Dedifferentiated amniotic fluid mesenchymal stem cell (primary cell): Measurements from ENCODE around the gene PSMD12.

Experiments used
- DNase-seq: peaks from one replicate; pipeline ENCODE4 v3.0.0-alpha.2; 2016; ENCODE audit errors: extremely low spot score

The PSMD12 gene

DNA sequence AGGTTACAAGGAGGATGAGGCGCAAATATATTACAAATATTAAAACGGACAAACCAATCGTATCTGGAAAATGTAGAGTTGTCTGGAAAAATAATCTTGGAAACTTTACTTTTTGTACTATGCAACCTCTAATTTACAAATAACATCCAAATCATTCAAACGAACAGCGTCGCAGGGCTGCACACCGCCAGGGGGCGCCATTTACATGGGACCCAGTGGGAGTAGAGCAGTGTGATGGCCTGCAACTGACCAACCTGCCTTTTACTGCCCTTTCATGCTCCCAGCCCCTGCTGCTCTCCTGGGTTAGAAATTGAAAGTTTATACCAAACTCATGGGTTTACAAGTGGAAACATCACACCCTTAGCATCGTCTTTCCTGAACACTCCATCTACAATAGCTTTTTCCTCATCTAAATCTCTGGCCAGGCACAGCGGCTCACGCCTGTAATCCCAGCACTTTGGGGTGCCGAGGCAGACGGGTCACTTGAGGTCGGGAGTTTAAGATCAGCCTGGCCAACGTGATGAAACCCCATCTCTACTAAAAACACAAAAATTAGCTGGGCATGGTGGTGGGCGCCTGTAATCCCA, 20.7 kb upstream of the PSMD12 start:
- DNase-seq: no peak

DNA sequence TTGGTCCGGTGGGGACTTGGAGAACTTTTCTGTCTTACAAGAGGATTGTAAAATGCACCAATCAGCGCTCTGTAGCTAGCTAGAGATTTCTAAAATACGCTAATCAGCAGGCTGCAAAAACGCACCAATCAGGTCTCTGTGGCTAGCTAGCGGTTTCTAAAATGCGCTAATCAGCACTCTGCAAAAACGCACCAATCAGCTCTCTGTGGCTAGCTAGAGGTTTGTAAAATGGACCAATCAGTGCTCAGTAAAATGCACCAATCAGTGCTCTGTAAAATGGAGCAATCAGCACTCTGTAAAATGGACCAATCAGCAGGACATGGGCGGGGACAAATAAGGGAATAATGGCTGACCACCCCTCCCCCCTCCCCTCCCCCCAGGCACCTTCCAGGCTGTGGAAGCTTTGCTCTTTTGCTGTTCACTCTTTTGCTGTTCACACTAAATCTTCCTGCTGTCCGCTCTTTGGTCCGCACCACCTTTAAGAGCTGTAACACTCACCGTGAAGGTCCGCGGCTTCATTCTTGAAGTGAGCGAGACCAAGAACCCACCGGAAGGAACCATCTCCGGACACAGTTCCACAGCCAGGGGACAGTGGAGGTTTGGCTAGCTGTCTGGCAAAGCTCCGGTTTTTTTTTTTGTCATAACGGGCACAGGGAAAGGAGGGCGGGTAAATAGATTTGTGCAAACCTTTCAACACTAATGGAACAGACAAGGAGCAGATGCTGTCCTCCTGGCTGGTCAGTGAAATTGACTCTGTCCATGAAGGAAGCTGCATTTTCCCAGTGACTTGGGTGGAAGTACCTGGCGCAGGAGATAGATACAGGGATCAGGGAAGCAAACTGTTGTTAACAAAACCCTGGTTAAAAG, 19.0 kb upstream of the PSMD12 start:
- no peak for DNase-seq

DNA sequence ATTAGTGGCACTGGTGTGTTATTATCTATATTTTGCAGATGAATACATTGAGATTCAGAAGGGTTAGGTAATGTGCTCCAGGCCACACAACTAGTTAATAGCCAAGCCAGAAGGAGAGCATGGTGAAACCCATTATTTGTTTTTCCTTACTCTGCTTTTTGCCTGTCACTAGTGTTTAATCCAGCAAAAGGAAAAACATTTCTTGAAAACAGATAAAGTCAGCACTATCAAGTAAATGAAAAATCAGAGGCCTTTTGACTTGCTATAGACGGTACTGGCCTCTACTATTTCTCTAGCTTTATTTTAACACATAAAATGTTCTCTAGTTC, 15.5 kb upstream of the PSMD12 start:
- no peak for DNase-seq

DNA sequence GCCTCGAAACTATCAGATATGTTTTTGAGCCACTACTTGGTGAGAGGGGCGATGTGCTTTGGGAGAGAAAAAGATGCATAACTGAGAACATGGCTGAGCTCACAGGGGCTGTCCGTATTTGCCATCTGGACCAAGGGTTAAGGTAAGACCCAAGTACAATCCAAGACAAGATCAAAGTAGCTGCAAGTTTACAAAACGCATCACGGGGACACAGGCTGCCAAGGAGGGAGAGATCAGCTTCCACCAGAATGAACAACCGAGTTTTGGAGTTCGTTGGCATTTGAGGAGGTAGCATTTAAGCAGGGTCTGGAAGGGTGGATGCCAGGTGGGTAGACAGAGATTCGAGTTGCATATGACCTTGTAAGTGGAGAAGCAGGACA, 12.9 kb upstream of the PSMD12 start:
- no peak for DNase-seq

DNA sequence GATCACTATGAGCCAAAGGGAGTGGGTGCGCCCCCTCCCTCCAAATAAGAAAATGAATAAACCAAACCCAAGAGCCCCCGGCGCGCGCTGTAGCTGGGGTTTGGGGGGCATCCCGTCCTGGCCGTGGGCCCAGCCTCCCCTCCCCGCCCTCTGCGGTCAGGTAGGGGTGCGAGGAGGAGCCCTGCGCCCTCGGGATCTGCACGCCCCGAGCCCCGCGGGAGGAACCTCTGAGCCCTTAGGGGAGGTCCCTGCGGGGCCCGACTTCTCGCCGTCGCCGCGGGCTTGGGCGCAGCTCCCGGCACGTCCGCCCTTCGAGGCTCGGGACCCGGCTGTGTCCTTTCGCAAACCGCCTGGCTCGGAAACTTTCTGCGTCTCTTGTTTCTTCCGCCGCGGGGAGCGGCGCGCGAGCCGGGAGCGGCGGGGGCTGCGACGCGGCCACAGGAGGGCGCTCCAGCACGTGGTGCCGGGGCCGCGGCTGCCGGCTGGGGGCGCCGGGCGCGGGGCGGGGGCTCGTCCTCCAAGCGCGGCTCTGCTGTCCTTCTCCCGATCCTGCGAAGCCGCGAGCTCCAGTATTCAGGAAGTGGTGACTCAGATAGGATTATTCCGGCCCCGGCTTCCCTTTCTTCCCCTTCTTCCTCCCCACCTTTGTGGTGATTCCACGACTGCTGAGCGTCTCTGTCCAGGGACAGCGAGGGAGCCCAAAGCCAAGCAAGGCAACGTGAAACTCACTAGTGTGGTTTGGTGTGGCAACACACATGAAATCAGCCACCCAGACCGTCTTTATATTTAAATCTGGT, 12.3 kb upstream of the PSMD12 start:
- peak; percentile 68 for DNase-seq

DNA sequence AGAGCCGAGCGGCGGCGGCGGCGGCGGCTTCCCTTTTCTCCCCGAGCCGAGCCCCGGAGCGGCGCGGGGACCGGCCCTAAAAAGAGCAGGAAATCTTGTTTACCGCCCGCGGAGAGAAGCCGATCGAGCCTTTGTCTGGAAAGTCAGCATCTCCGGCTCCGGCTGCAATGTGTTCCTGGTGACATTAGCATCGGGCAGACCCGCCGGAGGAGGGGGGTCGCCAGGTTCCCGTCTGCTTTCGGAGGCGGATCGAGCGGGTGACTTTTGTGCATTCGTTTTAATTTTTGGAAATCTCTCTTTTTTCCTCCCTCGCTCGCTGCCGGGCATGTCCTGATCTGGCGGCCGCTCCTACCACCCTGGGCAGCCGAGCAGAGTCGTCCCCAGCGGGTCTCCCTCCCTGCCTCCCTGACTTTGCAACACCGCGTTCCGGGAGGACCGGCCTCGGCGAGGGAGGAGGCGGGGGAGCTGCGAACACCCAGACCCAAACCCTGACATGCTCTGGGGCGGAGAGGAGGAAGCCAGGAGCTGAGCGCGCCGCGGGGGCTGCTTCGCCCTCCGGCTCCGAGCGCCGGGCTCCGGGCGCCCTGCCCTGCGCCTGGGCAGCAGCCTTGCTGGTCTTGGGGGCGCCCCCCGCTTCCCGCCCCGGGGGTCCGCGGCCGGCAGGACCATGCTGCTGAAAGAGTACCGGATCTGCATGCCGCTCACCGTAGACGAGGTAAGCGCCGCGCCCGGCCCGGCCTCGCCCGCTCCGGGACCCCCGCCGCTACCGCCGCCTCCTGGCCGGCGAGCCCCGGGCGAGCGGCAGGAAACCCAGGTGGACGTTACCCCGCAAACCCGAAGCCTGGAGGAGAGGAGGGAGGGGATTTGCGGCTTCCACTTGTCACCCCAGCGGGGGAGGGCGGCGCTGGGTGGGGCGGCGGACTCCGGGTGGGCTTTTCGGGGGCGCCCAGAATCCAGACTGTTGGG, 11.4 kb upstream of the PSMD12 start:
- peak; percentile 20 for DNase-seq

DNA sequence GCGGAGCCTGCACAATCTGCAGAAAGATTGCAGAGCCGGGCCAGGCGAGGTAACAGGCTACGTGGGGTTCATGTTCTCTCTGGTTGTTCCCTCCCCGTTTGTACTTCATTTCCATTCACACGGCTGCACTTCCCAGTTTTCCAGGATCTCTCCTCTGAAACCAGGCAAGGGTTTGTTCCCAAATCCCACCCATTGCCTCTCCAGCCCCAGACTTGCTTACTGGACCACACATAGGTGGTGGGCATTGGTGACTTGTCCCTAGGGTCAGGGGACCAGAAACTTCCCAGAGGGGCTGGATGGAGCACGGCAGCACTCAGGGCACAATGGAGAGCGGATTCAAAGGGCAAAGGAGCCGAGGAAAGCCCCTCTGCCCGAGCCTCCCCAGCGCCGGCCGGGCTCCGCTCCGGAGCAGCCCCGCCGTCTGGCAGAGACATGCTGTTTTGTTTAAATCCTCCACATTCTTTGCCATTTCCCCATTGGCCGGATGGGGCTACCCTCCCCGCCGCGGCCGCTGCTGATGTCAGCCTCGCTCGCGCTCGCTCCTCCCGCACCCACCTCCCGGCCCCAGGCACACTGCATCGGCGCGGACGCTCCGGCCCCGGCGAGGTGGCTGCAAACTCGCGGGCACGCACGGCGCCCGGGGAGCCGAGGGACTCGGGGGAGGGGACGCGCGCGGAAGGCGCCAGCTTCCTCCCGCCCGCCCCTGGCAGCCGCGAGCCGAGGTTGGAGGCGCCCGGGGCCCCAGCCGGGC, 10.5 kb upstream of the PSMD12 start, which contains the start of gene PITPNC1:
TSS of gene PITPNC1 (plus strand) at position 545 of the 751 bp plus-strand sequence.
- peak; percentile 88 for DNase-seq

DNA sequence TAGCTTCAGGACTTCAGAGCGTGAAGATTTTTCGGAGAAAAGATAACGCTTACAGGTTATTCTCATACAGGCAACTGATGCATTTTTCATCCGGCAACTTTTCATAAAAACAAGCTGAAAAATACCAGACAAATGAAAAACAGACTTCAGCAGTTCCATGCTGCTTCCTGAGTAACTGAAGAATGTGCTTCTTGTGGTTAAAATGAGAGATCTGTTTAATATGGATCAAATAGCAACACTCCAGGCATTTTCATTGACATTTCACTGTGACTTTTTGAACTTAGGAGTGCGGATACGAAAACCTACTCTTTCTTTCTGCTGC, 10.0 kb upstream of the PSMD12 start:
- peak; percentile 65 for DNase-seq

DNA sequence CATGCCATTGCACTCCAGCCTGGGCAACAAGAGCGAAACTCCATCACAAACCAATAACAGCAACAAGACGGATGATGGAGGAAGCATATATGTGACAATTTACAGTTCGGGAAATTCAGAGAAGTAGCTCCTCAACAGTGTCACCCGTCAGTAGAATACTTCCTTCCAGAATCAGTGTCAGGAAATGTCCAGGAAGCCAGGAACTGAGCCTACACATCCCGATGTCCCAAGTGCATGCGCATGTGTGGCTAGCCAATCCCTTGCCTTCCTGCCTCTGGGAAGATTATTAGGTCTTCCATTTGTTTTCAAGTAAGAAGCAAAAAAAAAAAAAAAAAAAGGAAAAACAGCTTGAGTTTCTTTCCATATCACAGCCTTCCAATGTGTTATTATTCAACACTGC, 9.3 kb upstream of the PSMD12 start:
- DNase-seq: no peak

DNA sequence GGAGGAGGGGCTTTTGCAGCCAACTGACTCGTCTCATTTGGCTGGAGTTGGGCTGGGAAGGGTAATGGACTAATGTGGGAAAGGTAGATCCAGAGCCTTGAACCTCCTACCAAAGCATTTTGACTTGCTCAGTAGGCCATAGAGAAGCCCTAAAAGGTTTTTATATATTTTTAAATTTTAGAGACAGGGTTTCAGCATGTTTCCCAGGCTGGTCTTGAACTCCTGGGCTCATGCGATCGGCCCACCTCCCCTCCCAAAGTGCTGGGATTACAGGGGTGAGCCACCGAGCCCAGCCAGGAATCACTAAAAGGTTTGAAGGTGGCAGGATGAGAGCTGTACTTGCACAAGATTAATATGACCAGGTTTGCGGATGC, 8.7 kb upstream of the PSMD12 start:
- no peak for DNase-seq

DNA sequence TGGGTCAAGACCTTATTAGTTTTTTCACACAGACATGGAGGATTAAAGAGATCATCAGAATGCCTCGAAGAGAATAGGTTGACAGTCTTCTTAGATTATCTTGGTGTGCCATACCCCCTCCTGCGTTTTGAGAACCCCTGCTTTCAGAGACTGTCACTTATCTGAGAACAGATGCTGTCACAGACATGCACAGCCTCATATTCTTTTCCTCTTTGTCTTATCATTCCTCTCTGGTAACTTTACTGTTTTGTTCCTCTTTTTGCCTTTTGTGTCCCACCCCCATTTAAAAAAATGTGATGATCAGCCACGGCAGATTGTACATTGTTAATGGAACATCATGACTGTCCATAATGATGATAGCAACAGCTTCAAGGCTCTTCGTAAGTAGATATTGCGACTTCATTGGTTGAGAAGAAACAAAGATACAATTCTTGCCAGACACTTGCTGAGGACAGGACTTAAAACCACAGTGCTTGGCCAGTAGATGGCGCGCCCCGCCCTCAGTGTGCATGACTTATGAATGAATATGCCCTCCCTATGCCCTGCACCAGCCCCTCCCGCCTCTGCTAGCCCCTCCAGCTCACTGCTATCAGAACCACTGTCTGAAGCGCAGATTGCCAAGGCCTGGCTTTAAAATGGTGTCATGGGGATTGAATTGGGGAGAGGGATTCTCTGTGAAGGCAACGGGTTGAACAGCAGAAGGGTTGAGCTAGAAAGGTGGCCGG, 8.1 kb upstream of the PSMD12 start:
- DNase-seq: peak; percentile 80

DNA sequence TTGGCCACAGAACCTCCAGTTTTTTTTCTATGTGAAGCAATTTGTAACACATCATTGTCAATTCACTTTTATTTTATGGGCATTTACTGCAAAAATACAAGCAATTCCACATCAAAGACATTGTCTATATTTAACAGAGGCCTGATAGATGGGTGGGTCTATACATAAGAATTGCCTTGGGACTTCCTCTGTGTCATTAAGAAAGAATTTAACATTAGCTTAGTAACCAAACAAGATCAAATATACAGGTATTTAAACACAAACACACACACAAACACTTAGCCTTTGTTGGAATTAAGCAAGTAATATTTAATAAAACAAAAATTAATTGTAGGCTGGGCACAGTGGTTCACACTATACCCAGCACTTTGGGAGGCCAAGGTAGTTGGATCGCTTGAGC, 6.4 kb upstream of the PSMD12 start:
- DNase-seq: no peak

DNA sequence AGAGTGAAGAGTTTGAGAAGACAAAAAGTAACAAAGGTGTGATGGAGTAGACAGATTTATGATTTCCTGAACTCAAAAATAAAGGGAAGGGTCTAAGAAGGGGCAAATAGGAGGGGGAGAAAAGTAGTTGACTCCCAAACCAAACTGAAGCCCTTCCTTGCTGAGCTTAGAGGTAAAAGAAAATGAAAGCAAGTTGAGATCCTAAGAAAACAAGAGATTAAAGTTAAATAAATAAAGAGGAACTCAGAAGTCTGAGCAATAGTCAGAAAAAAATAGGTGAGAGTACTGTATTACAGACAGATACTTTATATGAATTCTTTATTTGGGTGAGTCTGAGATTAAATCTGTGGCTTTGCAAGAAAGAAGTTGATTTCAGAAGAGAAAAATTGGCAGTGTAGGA, 3.3 kb upstream of the PSMD12 start:
- DNase-seq: no peak

DNA sequence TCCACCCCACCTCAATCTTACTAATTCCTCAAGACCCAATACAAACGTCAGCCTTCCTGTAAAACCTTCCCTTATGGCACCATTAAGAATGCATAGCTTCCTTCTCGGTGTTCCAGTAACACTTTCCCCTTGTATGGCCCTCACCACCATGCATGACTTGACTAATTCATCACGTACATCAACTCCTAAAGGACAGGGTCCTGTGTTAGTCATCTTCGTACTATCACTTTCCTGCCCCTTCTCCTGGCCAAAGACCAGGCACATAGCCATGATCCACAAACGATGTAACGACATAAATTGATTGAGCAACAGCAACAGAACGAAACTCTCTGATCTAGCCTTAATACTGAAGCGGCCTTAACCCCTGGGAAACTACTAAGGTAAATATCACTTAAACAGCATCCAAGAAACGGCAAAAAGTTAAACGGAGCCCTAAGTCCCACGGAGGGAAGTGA, 612 bp downstream of the PSMD12 start:
- peak; percentile 47 for DNase-seq

DNA sequence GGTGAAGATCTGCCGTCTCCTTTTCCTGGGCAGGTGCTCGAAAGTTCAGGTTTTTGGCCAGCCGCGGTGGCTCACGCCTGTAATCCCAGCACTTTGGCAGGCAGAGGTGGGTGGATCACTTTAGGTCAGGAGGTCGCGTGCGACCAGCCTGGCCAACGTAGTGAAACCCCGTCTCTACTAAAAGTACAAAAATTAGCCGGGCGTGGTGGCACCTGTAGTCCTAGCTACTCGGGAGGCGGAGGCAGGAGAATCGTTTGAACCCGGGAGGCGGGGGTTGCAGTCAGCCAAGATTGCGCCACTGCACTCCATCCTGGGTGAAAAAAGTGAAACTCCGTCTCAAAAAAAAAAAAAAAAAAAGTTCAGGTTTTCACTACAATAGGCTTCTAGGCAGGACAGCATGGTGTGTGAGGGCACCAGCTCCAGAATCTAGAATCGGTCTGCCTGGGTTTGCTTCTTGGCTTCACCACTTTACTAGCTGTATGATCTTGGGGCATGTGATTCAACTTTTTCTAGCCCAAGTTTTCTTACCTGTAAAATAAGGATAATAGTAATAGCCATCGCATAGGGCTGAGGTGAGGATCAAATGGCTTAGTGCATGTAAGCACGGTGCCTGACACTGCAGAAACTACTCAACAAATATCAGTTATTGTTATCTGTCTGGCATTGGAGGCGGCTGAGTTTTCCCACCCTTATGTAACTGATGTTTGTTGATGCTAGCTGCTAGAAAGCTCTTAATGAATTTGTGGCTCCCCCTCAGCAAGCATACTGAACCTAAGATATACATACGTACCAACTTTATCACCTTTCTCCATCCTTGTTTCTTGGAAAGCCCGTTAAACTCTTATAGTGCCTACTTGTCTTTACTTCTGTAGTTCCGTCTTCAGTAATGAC, 1.3 kb downstream of the PSMD12 start:
- DNase-seq: no peak

DNA sequence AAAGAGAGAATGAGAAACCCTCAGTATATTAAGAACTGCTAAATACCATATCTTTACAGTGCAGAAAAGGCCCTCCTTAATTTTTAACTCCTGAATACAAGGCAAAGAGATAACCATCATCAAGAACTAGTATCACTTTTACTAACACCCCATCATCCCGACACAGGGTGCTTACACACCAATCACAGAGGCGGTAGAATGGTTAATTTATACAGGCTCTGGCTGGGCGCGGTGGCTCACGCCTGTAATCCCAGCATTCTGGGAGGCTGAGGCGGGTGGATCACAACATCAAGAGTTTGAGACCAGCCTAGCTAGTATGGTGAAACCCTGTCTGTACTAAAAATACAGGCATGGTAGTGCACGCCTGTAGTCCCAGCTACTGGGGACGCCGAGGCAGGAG, 4.2 kb downstream of the PSMD12 start:
- DNase-seq: no peak

DNA sequence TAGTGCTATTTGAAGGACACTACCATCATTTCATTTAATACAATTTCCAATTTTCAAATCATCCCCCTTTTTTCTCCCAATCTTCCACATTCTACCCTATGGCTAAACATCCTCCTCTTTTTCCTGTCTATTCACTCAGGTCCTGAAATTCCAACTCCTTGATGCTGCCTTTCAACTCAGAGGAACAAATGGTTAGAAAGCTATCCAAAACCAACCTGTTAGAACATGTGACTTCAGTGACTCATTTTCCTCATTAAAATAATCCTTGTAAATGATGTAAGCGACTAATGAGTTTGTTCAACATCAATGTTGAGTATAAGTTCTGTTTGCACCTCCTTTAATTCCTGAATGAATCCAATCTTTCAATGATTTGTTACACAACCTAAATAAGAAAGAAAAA, 5.5 kb downstream of the PSMD12 start:
- DNase-seq: no peak

DNA sequence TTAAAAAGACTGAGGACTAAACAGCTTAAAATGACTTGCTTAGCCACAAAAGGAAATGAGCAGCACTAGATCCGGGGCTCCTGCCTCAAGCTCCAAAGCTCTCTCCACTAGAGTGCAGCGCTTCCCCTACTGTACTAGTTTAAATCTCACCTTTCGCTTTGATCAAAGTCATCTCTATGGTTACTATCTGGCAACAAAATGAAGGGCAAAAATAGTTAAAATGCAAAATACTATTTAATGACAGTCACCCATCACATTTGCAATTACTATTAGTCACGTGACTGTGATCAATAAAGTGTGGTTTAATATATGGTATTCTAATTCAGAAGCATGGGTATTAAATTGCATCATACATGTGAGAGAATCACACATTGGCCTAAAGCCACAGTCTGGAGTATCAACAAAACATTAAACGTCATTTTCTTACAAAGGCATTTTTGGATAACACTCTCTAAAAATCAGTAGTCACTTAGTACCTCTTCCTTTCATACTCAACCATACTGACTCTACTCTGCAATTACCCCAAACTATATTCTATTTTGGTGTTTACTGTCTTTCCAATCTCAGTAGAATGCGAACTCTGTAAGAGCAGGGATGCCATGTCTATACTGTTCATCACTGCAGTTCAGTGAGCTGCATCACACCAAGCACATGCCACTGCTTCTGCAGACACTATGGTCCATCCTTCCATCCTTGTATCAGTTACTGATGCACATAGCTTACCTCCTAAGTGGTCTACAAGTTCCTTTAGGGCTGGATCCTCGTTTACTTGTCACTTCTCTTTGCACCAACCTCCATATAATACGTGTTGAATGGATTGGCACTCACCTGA, 6.2 kb downstream of the PSMD12 start:
- DNase-seq: no peak
